Measurements from ENCODE around the gene ADGRA1.
A peak's percentile ranks its signal among the peaks of the same experiment; 100 is the strongest.
"Not testable (repeated sequence)": the region's sequence is repeated elsewhere in the genome, so short reads cannot be mapped to it uniquely, and the experiment has no call there.

ADGRA1 gene

DNA sequence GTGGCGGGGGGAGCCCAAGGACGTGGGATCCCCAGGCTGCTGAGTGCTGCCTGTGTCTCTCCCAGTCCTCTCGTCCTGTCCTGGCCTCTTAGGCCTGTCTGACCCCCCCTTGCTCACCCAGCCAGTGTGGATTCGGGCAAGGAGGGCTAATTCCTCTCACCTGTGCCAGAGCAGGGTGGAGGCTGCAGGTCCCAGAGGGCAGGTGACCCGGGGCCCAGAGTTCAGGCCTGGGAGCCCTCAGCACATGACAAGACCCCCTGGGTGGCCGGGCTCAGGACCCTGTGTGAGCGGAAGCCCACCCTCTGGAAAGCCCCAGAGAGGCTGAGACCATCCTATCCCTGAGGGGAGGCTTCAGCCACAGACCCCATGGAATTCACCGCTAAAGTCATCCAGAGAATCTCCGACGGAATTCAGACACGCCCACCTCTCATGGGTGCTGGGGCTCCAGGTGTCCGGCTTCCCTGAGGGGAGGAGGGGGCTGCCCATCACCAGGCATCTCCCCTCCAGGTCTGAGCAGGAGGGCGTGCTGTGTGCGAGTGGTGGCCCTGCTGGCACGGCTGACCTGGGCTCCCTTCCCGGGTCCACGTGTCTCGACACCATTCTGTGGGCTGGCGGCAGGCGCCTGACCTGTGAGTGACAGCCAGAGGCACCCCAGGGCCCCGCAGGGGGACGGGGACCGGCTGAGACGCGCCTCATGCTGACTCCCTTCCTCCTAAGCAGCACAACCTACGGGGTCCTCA lies 77.3 kb downstream of the ADGRA1 start:
- DNase-seq = no peak

DNA sequence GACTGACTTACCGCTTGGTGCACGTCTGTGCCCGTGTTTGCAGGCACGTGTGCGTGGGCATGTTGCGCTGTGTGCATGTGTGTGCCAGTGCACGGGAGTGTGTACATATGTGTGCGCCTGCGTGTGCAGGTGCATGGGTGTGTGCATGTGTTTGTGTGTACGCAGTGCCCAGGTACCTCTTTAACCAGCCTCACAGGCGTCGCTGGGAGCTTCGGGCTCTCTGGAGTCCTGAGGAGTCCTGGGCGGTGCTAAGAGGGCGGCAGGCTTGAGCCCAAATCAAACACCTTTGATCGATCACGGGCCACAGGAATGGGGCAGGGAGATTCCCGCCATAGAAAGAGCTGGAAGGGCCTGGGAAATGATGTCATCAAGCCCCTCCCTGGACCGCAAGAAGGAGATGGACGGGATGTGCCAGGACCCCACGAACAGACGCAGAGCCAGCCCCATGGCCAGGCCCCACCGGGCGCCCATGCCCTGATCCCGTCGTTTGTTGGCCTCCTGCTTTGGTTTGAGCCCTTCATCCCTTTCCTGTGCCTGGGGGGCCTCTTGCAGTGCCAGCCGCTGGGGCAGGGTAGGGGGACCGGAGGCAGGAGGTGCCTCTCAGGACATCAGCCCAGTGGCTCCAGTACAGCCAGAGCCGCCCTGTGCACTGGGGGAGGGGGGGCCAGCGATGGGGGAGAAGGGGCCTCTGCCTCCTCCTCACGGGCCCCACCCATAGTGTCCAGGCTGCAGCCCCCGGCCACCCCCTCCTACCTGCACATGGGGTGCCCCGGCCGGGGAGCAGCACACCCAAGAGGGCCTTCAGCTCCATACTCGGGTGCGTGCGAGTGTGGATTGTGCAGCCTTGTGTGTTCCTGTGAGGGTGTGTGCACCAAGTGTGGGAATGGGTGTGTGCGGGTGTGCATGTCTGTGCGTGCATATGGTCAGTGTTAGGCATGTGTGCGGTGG lies 78.1 kb downstream of the ADGRA1 start:
- no peak for DNase-seq

DNA sequence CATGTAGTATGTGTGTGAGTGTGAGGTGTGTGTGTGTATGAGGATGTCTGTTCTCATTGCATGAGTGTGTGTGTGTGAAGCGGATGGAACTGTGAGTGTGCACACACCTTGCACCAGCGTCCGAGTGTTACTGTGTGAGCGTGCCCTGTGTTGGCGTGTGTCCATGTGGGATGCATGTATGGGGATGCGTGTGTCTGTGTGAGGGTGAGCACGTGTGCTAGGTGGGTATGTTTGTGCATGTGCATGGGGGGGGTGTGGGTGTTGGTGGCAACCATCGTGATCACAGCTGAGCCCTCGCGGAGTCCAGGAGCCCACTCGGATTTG lies 78.7 kb downstream of the ADGRA1 start:
- DNase-seq = no peak

DNA sequence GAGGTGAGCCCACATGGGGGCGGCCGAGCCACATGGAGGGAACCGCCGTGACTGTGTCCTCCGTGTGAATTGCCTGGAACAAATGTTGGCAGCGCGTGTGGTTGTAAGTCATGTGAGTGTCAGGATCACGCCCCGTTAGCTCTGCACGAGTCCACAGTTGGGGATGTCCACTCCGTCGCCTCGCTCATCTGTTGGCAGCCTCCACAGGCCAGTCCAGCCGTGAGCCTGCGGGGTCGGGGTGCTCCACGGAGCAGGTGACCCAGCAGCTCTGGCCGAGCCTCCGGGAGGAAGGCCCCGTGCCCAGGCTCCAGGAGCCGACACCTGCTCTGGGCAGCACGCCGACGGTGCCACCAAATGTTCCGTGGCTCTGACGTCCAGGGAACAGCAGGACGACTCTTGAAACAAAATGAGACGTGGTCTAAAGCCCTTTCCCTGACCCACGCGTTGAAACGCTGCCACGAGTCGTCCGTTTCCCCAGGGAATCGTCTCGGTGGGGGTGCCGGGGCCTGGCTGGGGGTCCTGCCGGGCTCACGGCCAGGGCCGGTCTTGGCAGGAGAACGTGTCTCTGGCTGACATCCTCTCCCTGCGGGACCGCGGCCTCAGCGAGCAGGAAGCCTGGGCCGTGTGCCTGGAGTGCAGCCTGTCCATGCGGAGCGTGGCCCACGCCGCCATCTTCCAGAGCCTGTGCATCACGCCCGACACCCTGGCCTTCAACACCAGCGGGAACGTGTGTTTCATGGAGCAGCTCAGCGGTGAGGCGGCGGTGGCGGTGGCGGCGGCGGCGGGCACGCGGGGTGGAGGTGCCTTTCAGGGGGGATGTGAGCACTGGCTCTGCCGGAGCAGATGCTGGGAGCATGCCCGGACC lies 79.3 kb downstream of the ADGRA1 start:
- no peak for DNase-seq

DNA sequence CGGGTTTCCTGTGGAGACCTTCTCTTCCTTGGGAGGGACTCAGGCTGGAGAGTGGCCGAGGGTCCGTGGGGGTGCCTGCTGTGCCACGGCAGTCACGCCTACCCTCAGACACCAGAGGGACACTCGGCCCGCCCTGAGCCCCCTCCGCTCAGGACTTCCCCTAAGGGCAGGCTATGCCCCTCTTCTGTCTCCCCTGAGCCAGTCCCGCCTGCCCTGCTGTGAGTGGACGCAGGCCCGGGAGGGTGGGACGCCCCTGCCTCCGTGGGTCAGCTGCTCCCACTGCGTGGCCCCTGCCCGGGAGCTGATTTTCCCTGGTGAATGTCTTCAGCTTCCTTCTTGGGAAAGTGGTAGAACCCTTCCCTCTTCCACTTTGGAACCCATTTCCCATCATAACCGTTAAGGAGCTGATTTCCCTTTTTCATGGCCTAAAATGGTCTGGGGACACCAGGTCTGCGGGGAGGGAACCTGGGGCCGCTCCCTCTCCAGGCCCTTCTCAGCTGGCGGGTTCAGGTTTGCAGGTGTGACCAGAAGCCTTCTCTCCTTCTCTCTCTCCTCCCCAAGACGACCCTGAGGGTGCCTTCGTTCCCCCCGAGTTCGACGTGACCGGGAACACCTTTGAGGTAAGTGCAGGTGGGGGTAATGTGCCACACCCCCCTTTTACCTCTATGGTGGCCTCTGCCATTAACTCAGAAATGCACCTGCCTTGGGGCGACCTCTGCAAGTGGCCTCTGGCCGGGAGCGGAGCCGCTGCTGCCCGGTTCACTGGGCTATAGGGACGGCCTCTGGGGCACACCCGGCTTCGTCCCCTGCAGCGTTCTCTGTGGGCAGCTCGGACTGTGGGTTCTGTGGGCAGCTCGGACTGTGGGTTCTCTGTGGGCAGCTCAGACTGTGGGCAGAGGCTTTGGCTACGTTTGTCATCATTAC lies 80.2 kb downstream of the ADGRA1 start:
- no peak for DNase-seq

DNA sequence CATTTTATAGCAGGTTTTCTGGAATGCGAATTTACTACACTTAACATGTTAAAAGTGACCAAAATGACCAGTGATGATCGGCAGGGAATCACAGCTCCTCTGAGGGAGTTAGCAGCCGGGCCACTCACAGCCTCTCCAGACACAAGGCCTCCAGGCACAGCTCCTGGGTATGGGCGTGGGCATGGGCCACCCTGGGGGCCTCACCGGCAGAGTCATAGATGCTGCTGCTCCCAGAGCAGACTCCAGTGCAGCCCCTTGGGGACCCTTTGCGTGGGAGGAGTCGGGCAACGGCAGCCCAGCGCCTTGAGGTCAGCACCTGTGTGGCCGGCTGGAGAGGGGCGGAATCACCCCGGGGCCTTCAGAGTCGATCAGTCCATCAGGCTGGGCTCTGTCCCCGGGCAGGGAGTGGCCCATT lies 80.9 kb downstream of the ADGRA1 start:
- DNase-seq = no peak

DNA sequence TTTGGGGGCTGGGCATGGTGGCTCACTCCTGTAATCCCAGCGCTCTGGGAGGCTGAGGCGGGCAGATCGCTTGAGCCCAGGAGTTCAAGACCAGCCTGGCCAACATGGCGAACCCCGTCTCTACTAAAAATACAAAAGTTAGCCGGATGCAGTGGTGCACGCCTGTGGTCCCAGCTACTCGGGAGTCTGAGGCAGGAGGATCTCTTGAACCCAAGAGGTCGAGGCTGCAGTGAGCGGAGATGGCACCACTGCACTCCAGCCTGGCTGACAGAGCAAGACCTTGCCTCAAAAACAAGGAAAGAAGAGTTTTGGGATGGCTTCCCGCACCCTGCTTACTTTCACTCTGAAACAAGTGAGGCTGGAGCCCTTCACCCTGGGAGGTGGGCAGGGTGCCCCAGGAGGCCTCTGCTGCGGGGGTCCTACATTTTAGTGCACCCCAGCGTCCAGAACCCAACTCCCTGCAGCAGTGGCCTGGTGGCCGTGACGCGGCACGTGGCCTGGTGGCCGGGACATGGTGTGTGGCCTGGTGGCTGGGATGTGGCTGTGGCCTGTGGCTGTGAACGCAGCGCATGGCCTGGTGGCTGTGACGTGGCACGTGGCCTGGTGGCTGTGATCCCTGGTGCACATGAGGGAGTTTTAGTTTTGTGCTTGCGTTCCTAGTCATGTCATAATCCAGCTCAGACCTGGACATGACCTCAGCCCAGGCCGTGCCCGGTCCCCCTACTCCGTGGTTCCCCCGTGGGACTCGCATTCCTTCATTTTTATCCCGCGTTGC lies 81.6 kb downstream of the ADGRA1 start:
- no peak for DNase-seq

DNA sequence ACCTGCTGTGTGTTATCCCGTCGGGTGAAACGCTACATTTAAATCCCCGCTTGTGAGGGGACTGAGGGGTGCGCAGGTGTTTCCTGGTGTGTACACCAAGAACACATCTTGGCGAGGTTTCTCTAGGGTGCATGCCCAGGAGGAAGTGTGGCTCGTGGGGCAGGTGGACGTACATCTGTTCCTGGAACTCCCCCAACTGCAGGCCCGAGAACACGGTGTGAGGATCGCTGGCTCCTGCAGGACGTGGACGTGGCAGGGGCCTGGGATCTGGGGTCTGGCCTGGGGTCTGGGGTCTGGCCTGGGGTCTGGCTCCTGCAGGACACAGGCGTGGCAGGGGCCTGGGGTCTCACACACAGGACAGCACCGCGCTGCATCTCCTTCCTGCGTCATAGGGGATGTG lies 82.4 kb downstream of the ADGRA1 start:
- no peak for DNase-seq

DNA sequence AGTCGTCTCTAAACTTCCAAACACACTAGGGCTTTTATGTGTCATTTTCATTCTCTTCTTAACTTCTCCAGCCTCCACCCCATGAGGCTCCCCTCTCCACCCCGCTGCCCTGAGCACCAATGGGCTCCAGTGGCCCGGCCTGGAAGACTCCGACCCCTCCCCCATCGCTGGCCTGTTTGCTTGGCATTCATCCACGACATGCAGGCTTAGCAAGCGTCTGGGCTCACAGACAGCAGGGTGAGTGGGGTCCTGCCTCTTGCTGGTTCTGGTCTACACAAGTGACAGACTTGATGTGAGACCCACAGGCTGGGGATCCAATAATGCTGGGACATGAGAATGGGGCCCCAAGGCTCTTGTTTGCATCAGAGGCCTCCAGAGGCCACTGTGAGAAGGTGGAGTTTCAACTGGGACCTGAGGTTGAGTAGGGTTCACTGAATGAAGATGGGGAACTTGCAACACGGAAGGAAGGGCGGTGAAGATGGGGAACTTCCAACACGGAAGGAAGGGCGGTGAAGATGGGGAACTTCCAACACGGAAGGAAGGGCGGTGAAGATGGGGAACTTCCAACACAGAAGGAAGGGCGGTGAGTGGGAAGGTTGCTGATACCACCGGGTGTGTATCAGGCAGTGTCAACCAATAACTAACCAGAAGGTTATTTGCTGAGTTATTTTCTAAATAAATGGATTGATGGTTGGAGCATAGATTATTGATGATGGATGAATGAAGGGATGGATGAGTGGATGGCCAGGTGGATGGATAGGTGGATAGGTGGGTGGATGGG lies 86.3 kb downstream of the ADGRA1 start:
- peak; percentile 3 to 51 for DNase-seq

DNA sequence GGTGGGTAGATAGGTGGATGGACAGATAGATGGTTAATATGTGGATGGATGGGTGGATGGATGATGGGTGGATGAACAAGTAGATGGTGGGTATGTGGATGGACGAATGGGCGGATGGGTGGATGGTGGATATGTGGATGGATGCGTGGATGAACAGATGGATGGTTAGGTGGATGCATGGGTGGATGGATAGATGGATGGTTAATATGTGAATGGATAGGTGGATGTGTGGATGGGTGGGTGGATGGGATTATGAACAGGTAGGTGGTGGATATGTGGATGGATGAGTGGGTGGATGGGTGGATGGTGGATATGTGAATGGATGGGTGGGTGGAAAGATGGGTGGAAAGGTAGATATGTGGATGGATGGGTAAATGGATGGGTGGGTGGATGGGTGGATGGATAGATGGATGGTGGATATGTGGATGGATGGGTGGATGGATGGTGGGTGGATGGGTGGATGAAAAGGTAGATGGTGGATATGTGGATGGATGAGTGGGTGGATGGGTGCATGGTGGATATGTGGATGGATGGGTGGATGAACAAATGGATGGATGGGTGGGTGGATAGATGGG lies 87.1 kb downstream of the ADGRA1 start:
- no peak for DNase-seq

DNA sequence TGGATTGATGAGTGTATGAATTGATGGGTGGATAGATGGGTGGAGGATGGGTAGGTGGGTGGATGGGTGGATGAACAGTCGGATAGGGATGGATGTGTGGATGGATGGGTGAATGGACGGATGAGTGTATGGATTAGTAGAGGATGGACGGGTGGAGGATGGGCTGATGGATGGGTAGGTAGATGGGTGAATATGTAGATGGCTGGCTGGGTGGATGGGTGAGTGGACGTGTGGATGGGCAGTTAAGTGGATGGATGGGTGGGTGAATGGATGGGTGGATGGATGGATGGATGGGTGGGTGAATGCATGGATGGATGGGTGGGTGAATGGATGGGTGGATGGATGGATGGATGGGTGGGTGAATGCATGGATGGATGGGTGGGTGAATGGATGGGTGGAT lies 87.9 kb downstream of the ADGRA1 start:
- DNase-seq = not testable (repeated sequence)

DNA sequence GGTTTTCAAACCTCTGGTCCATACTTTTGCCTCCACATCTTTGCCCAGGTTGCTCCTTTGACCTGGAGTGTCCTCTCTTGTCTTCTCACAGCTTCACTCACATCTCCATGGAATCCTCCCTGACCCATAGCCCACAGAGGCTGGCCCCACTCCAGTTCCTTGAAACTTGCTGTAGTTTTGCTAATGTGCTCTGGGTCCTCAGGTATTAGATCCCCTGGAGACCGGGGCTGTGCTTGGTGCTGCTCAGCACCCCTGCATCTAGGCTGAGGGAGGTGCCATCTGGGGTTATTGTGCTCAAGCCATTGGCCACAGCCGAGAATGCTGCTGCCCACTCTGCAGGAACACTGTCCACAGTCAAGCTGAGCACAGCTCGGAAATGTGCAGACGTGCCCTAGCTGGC lies 88.8 kb downstream of the ADGRA1 start:
- DNase-seq = no peak

DNA sequence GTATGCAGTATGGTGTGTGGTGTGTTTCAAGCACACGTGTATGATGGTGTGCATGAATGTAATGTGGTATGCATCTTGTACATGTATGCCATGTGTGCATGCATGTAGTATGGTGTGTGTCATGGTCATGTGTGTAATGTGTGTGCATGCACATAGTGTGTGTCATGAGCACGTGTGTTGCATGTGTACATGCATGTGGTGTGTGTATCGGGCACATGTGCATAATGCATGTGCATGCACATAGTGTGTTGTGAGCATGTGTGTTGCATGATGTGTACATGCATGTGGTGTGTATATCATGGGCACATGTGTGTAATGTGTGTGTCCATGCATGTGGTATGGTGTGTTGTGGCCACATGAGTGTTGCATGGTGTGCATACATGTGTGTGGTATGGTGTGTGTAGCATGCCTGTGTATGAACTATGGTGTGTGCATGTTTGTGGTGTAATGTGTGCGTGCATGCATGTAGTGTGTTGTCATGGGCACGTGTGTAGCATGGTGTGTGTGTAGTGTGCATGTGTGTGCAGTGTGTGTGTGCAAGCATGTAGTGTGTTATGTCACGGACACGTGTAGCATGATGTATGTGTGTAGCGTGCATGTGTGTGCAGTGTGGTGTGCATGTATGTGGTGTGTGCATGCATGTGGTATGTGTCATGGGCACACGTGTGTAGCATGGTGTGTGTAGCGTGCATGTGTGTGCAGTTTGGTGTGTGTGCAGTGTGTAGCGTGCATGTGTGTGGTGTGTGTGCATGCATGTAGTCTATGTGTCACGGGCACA lies 89.8 kb downstream of the ADGRA1 start:
- DNase-seq = no peak

DNA sequence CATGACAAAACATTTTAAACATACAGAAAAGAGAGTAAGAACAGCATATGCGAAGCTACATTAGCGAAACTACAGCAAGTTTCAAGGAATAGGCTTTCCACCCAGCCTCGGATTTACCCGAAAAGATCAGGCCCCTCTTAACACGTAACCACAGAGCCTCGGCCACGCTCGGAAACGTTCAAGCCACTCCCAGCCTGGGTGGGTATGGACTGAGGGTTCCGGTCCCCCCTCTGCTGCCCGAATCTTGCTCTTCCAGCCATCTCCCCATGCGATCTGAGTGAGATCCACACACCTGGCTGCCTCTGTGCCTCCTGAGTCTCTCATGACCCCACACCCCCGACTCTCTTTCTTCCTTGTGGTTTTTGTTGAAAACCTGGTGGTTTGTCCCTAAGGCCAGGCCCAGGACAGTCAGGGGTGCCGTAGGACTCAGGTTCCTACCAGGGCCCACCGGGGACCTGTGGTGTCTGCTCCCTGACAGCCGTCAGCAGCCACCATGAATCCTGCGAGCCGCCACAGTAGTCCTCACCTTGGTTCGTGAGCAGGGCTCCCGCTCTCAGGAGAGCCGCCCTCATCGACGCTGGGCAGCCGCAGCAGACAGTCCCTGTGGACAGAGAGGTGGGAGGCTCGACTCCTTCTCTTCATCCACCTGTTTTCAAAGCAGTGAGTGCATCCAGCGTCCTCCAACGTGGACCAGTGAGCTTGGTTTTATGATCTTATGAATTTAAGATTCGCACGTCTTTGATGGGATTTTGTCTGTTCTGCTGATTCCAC lies 90.8 kb downstream of the ADGRA1 start:
- DNase-seq = no peak

DNA sequence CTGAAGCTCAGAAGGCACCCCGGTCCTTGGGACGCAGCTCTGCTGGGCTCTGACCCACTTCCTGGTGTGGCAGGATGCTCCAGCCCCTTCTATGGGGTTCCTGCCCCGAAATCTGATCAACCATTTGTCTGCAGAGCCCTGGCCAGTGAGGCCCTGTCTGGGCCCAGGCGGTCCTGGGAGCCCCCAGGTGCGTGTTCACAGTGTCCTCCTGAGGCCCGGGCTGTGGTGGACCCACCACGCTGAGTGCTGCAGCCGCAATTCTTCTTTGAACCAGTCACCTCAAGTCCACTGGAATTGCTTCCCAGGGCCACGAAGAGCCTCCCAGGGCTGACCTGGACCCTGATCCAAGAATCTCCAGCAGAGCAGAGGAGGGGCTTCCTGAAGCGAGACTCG lies 91.4 kb downstream of the ADGRA1 start:
- DNase-seq = no peak

DNA sequence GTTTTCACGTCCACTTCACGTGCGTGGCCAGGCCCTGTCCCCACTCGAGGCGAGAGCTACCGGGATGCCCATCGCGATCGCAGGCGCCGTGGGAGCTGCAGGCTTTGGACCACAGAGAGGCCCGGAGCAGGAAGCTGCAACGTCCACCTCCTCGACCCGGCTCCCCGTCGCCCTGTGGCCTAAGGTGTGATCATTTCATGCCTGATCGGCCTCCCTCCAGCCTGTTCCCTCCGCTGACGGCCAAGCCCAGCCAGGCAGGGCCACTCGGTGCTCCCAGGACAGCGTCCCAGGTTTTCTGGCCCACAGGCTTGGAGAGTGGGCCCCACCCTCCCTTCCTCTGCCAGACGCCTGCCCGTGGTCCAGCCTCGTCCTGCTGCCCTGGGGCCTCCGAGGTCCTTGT lies 91.9 kb downstream of the ADGRA1 start:
- DNase-seq = no peak

DNA sequence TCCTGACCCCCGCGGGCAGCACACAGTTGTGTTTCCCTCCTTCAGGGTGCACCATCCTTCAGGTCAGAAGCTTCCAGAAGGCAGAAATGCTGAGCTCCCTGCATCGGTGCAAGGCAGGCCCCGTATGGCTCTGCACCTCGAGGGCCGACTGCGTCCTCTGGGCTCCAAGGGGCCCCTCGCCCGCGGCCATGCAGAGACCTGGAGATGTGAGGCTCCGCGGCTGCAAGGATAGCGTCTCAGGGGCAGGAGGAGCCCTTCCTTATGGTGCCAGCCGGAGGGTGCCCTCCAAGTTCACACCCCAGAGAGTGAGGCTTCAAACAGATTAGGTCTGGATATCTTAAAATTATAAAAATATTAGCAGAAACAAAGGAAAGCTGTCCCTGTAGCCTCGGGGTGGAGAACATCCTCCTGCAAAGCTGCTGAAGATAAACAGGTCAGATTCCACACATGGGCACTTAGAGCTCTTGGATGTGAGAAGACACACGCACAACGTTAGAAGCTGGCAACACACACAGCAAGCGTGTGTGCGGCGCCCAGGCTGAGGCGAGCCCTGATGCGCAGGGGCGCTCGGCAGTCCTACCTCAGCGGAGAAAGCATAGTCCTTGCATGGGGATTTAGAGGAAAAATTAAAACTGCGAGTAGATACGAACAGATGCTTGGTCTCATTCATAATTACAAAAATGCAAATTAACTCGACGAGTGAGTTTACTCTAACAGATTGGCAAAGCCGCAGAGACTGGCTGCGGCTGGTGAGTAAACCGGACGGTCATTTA lies 92.7 kb downstream of the ADGRA1 start:
- no peak for DNase-seq
